Progenitor cell of endocrine pancreas (in vitro differentiated cells): Measurements from ENCODE around the gene VILL. TPM values are rescaled to one million over a fixed set of nuclear protein-coding genes. Genes with fewer than 3 reads are reported as not detected.

Source experiments
- DNase-seq: peaks from one replicate; pipeline ENCODE4 v3.0.0; 2021; ENCODE audit warnings: low spot score; ENCODE audit not compliant: unreplicated experiment
- H3K27ac Mint-ChIP-seq: 2 replicates; pipeline ENCODE4 v1.8.0; 2021; ENCODE audit warnings: mild to moderate bottlenecking, moderate library complexity, mixed read lengths
- H3K27me3 Mint-ChIP-seq: 2 replicates; pipeline ENCODE4 v1.8.0; 2021; ENCODE audit warnings: mixed read lengths
- H3K36me3 Mint-ChIP-seq: 2 replicates; pipeline ENCODE4 v1.8.0; 2022; ENCODE audit warnings: mixed read lengths; ENCODE audit not compliant: insufficient read depth
- H3K4me1 Mint-ChIP-seq: 2 replicates; pipeline ENCODE4 v1.8.0; 2021; ENCODE audit warnings: low read depth, mixed read lengths
- H3K4me3 Mint-ChIP-seq: 2 replicates; pipeline ENCODE4 v1.8.0; 2021; ENCODE audit warnings: low read depth, mild to moderate bottlenecking, moderate library complexity, mixed read lengths
- H3K9me3 Mint-ChIP-seq: 2 replicates; pipeline ENCODE4 v1.8.0; 2021; ENCODE audit warnings: low read depth, mixed read lengths
- CTCF ChIP-seq: fragments of 200-600 bp; sonication (generic); IDR thresholded peaks from one replicate; pipeline ENCODE4 v1.5.0; 2021; ENCODE audit warnings: antibody characterized with exemption, mild to moderate bottlenecking; ENCODE audit not compliant: unreplicated experiment
- total RNA-seq: library from RNA; stranded (reverse); gene quantifications from 2 replicates; pipeline ENCODE4 v1.2.1, GENCODE V29; 2021

VILL gene
- total RNA-seq, 1 donor from 2014 or later, result 6.8 TPM

GRCh38 chr3:37956723-37957538 lies 33.7 kb upstream of the VILL start:
- no peak for DNase-seq
- TF ChIP-seq CTCF, result no peak
- peak overlapping the region; percentile 71 for H3K27ac Mint-ChIP-seq
- peaks cover 3% of the 10 kb centered on the region for H3K9me3 Mint-ChIP-seq
- no peaks in the 10 kb centered on the region for H3K27me3 Mint-ChIP-seq
- no peak overlapping the region for H3K4me3 Mint-ChIP-seq
- H3K4me1 Mint-ChIP-seq, result peaks cover 34% of the 10 kb centered on the region
- peaks cover 21% of the 10 kb centered on the region for H3K36me3 Mint-ChIP-seq

GRCh38 chr3:37957539-37957936 lies 33.0 kb upstream of the VILL start:
- H3K27me3 Mint-ChIP-seq, result no peaks in the 10 kb centered on the region
- TF ChIP-seq CTCF, result no peak
- DNase-seq, result no peak
- H3K4me3 Mint-ChIP-seq, result no peak overlapping the region
- peaks cover 40% of the 10 kb centered on the region for H3K4me1 Mint-ChIP-seq
- peaks cover 16% of the 10 kb centered on the region for H3K36me3 Mint-ChIP-seq
- H3K9me3 Mint-ChIP-seq, result peaks cover 3% of the 10 kb centered on the region
- peak overlapping the region; percentile 68 for H3K27ac Mint-ChIP-seq

DNA sequence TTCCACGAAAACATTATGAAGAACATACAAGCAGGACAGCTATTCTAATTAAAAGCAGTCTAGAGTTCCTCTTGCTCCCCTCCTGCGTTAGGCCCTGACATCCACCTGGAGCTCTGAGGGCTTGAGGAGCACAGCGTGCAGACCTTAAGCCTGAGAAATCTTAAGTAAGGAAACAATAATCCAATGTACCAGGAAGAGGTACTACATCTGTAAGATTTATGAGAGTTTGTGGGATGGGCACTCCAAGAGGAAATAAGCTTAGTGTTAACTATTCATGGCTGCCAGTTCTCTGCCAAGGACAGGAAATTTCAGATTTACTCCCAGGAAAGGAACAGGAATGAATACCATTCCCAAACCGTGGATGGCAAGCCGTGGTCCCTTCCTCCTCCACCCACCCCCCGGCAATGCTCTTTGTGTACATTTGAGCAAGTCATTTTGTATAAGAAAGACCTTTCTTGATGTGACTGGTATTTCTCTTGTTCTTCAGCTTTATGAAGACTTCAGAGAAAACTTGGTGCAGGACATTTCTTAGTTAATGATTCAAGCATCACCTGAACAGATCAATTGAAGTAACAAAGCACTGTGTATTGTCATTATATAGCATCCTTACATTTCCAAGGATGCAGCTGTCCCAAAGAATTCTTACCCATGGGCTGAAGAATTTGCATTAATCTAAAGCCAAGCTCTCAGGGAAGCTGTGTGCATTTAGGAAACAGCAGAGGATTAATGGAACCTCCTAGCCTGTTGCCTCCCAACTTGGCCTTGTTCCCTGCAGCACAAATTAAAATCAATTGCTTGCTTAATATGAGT lies 28.8 kb upstream of the VILL start:
- Mint-ChIP-seq H3K4me1 (peaks cover 71% of the 10 kb centered on the region), H3K27me3 (no peaks in the 10 kb centered on the region), H3K27ac (peak overlapping the region; percentile 80), H3K4me3 (no peak overlapping the region), H3K36me3 (peaks cover 6% of the 10 kb centered on the region), H3K9me3 (no peaks in the 10 kb centered on the region)
- no peak for DNase-seq
- no peak for TF ChIP-seq CTCF

GRCh38 chr3:37963016-37963415 lies 27.6 kb upstream of the VILL start:
- no peaks in the 10 kb centered on the region for H3K9me3 Mint-ChIP-seq
- no peak for TF ChIP-seq CTCF
- peaks cover 65% of the 10 kb centered on the region for H3K4me1 Mint-ChIP-seq
- H3K27me3 Mint-ChIP-seq, result no peaks in the 10 kb centered on the region
- H3K36me3 Mint-ChIP-seq, result peaks cover 4% of the 10 kb centered on the region
- peak overlapping the region; percentile 34 for H3K27ac Mint-ChIP-seq
- H3K4me3 Mint-ChIP-seq, result peak overlapping the region; percentile 7
- DNase-seq, result no peak

- peak overlapping the region; percentile 69 for H3K27ac Mint-ChIP-seq
- no peaks in the 10 kb centered on the region for H3K27me3 Mint-ChIP-seq
Observed at GRCh38 chr3:37963635-37964034, 27.0 kb upstream of the VILL start.

More at GRCh38 chr3:37963635-37964034, 27.0 kb upstream of the VILL start:
- DNase-seq, result no peak
- peaks cover 6% of the 10 kb centered on the region for H3K36me3 Mint-ChIP-seq
- TF ChIP-seq CTCF, result no peak
- no peak overlapping the region for H3K4me3 Mint-ChIP-seq
- H3K4me1 Mint-ChIP-seq, result peaks cover 59% of the 10 kb centered on the region
- no peaks in the 10 kb centered on the region for H3K9me3 Mint-ChIP-seq
